Ishikawa (cell line): ENCODE data around the gene ACSM6.

Source experiments
- CEBPB ChIP-seq: IDR thresholded peaks from 2 replicates; pipeline ENCODE4 v1.6.1; 2012
- CREB1 ChIP-seq: IDR thresholded peaks from 2 replicates; pipeline ENCODE4 v1.6.1; 2012; ENCODE audit warnings: low read depth
- EGR1 ChIP-seq: IDR thresholded peaks from 2 replicates; pipeline ENCODE4 v1.6.1; 2012
- EP300 ChIP-seq: IDR thresholded peaks from 2 replicates; pipeline ENCODE4 v1.6.1; 2012; ENCODE audit warnings: borderline replicate concordance
- FOXM1 ChIP-seq: IDR thresholded peaks from 2 replicates; pipeline ENCODE4 v1.6.1; 2012; ENCODE audit warnings: low read depth, borderline replicate concordance
- MAX ChIP-seq: IDR thresholded peaks from 2 replicates; pipeline ENCODE4 v1.6.1; 2012
- NFIC ChIP-seq: IDR thresholded peaks from 2 replicates; pipeline ENCODE4 v1.6.1; 2012
- RAD21 ChIP-seq: IDR thresholded peaks from 2 replicates; pipeline ENCODE4 v1.6.1; 2012; ENCODE audit warnings: low read depth
- REST ChIP-seq: IDR thresholded peaks from 2 replicates; pipeline ENCODE4 v1.6.1; 2012; ENCODE audit warnings: low read depth, mild to moderate bottlenecking
- TAF1 ChIP-seq: IDR thresholded peaks from 2 replicates; pipeline ENCODE4 v1.6.1; 2012; ENCODE audit warnings: low read depth, mild to moderate bottlenecking
- TCF12 ChIP-seq: IDR thresholded peaks from 2 replicates; pipeline ENCODE4 v1.6.1; 2012; ENCODE audit warnings: low read depth
- TEAD4 ChIP-seq: IDR thresholded peaks from 2 replicates; pipeline ENCODE4 v1.6.1; 2012
- USF1 ChIP-seq: IDR thresholded peaks from 2 replicates; pipeline ENCODE4 v1.6.1; 2012
- YY1 ChIP-seq: IDR thresholded peaks from 2 replicates; pipeline ENCODE4 v1.6.1; 2012; ENCODE audit warnings: low read depth
- ZBTB7A ChIP-seq: IDR thresholded peaks from 2 replicates; pipeline ENCODE4 v1.6.1; 2012; ENCODE audit warnings: low read depth

The ACSM6 gene

GRCh38 chr10:95236068-95236903 is 42.2 kb downstream of the ACSM6 start:
- TF ChIP-seq CEBPB (no peak), ZBTB7A (no peak), USF1 (no peak), TCF12 (no peak), FOXM1 (no peak), TAF1 (no peak), CREB1 (no peak), RAD21 (no peak), EGR1 (no peak), TEAD4 (no peak)

GRCh38 chr10:95237376-95238170 is 43.5 kb downstream of the ACSM6 start:
- TF ChIP-seq RAD21 (no peak), EGR1 (no peak), USF1 (no peak)

GRCh38 chr10:95240811-95241210 is 46.8 kb downstream of the ACSM6 start:
- TF ChIP-seq ZBTB7A (no peak), MAX (no peak), TAF1 (no peak)

- no peak for TF ChIP-seq MAX
- TF ChIP-seq TEAD4, result no peak
- no peak for TF ChIP-seq CEBPB
- no peak for TF ChIP-seq CREB1
- TF ChIP-seq ZBTB7A, result no peak
- no peak for TF ChIP-seq REST
- TF ChIP-seq FOXM1, result no peak
- no peak for TF ChIP-seq TCF12
- TF ChIP-seq EGR1, result no peak
- TF ChIP-seq NFIC, result no peak
- no peak for TF ChIP-seq TAF1
- TF ChIP-seq EP300, result no peak
- TF ChIP-seq RAD21, result no peak
- TF ChIP-seq USF1, result no peak
Measured at GRCh38 chr10:95241533-95241932, 47.5 kb downstream of the ACSM6 start.

- TF ChIP-seq RAD21 (peak; percentile 90), NFIC (no peak)
Measured at GRCh38 chr10:95242581-95243317, 48.7 kb downstream of the ACSM6 start.

- TF ChIP-seq TEAD4, result no peak
Measured at GRCh38 chr10:95243318-95243617, 49.2 kb downstream of the ACSM6 start.

- TF ChIP-seq RAD21, result no peak
- TF ChIP-seq TCF12, result no peak
- TF ChIP-seq EP300, result no peak
- TF ChIP-seq CEBPB, result no peak
- TF ChIP-seq EGR1, result no peak
- no peak for TF ChIP-seq YY1
- no peak for TF ChIP-seq TAF1
- TF ChIP-seq ZBTB7A, result no peak
- TF ChIP-seq TEAD4, result no peak
- no peak for TF ChIP-seq FOXM1
- no peak for TF ChIP-seq USF1
- TF ChIP-seq CREB1, result no peak
- no peak for TF ChIP-seq MAX
- TF ChIP-seq REST, result no peak
- no peak for TF ChIP-seq NFIC
Measured at GRCh38 chr10:95244152-95244551, 50.1 kb downstream of the ACSM6 start.
